NB4 (cell line): ENCODE data around the gene GCC1.

ENCODE experiments used
- MAX ChIP-seq: IDR thresholded peaks from 2 replicates; pipeline ENCODE4 v1.6.1; 2011; ENCODE audit warnings: low read depth, low read length
- MYC ChIP-seq: IDR thresholded peaks from 2 replicates; pipeline ENCODE4 v1.6.1; 2011; ENCODE audit warnings: low read depth, low read length
- POLR2A ChIP-seq: IDR thresholded peaks from 2 replicates; pipeline ENCODE4 v1.6.1; 2011; ENCODE audit warnings: mild to moderate bottlenecking; ENCODE audit not compliant: insufficient read length; ENCODE audit errors: extremely low read depth
- TF ChIP-seq, protein P1 (sequence below): IDR thresholded peaks from one replicate; pipeline ENCODE4 v1.5.1; 2012; ENCODE audit warnings: low read depth, low read length

- TF ChIP-seq, protein P1, sequence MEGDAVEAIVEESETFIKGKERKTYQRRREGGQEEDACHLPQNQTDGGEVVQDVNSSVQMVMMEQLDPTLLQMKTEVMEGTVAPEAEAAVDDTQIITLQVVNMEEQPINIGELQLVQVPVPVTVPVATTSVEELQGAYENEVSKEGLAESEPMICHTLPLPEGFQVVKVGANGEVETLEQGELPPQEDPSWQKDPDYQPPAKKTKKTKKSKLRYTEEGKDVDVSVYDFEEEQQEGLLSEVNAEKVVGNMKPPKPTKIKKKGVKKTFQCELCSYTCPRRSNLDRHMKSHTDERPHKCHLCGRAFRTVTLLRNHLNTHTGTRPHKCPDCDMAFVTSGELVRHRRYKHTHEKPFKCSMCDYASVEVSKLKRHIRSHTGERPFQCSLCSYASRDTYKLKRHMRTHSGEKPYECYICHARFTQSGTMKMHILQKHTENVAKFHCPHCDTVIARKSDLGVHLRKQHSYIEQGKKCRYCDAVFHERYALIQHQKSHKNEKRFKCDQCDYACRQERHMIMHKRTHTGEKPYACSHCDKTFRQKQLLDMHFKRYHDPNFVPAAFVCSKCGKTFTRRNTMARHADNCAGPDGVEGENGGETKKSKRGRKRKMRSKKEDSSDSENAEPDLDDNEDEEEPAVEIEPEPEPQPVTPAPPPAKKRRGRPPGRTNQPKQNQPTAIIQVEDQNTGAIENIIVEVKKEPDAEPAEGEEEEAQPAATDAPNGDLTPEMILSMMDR, result no peak
- TF ChIP-seq MAX, result no peak
- no peak for TF ChIP-seq POLR2A
- no peak for TF ChIP-seq MYC
These were observed 5.8 kb upstream of the GCC1 start for GRCh38 chr7:127591189-127591588.
